Liver (tissue), 9 donors: ENCODE measurements around the gene PYHIN1. TPM values are rescaled to one million over a fixed set of nuclear protein-coding genes. Genes with fewer than 3 reads are reported as not detected.

Experiments used
- DNase-seq: peaks from one replicate; pipeline ENCODE4 v3.0.0-alpha.2; 2017; ENCODE audit warnings: low spot score
- H3K27ac ChIP-seq, 2 donors: one replicate each; pipeline ENCODE4 v1.7.0; 2013; ENCODE audit warnings: inconsistent platforms in 2 of 2, low read length in 2 of 2, control low read depth in 1 of 2, low read depth in 1 of 2, mild to moderate bottlenecking in 1 of 2
- H3K27me3 ChIP-seq, 4 donors: one replicate each; pipeline versions ENCODE4 v1.6.1 to v1.7.0; 2013; ENCODE audit warnings: low read length in 3 of 4, inconsistent platforms in 1 of 4, mild to moderate bottlenecking in 1 of 4, moderate library complexity in 1 of 4; ENCODE audit not compliant: control insufficient read depth in 4 of 4, insufficient read depth in 4 of 4
- H3K36me3 ChIP-seq, 4 donors: one replicate each; pipeline versions ENCODE4 v1.6.1 to v1.7.0; 2013; ENCODE audit warnings: low read length in 3 of 4, mild to moderate bottlenecking in 3 of 4, low read depth in 1 of 4, moderate library complexity in 1 of 4; ENCODE audit not compliant: control insufficient read depth in 4 of 4, insufficient read depth in 3 of 4
- H3K4me1 ChIP-seq, 4 donors: one replicate each; pipeline versions ENCODE4 v1.6.1 to v1.7.0; 2013; ENCODE audit warnings: low read length in 3 of 4, mild to moderate bottlenecking in 3 of 4, moderate library complexity in 1 of 4; ENCODE audit not compliant: control insufficient read depth in 4 of 4, insufficient read depth in 4 of 4
- H3K4me3 ChIP-seq, 3 donors: one replicate each; pipeline versions ENCODE4 v1.6.1 to v1.7.0; 2013; ENCODE audit warnings: low read length in 3 of 3, control low read depth in 1 of 3, low read depth in 1 of 3, mild to moderate bottlenecking in 1 of 3
- H3K9ac ChIP-seq, 2 donors: one replicate each; pipeline ENCODE4 v1.7.0; 2013; ENCODE audit warnings: low read length in 2 of 2, mild to moderate bottlenecking in 2 of 2, moderate library complexity in 2 of 2, control low read depth in 1 of 2, low read depth in 1 of 2
- H3K9me3 ChIP-seq, 4 donors: one replicate each; pipeline versions ENCODE4 v1.6.1 to v1.7.0; 2013; ENCODE audit warnings: low read length in 3 of 4; ENCODE audit not compliant: control insufficient read depth in 4 of 4
- ATF3 ChIP-seq: IDR thresholded peaks from 2 replicates; pipeline ENCODE4 v1.6.1; 2016; ENCODE audit warnings: antibody characterized with exemption
- CTCF ChIP-seq: fragments of 150-350 bp; IDR thresholded peaks from 2 replicates; pipeline ENCODE4 v1.5.1; 2017; ENCODE audit warnings: improper control_type of control experiment, low read depth, low read length; ENCODE audit not compliant: missing input control
- EGR1 ChIP-seq, 2 donors: IDR thresholded peaks; 2 replicates each; pipeline ENCODE4 v1.6.1; 2016 to 2018; ENCODE audit warnings: antibody characterized with exemption in 2 of 2, low read depth in 2 of 2
- FOXA1 ChIP-seq: IDR thresholded peaks from 2 replicates; pipeline ENCODE4 v1.6.1; 2016; ENCODE audit warnings: antibody characterized with exemption
- FOXA2 ChIP-seq: IDR thresholded peaks from 2 replicates; pipeline ENCODE4 v1.6.1; 2016; ENCODE audit warnings: antibody characterized with exemption
- GABPA ChIP-seq, 2 donors: IDR thresholded peaks in 1 of 2; conservative IDR thresholded peaks in 1 of 2; 2 replicates each; pipeline ENCODE4 v1.6.1; 2016; ENCODE audit warnings: antibody characterized with exemption in 2 of 2, mild to moderate bottlenecking in 1 of 2, moderate library complexity in 1 of 2
- HNF4A ChIP-seq, 2 donors: conservative IDR thresholded peaks; 2 replicates each; pipeline ENCODE4 v1.6.1; 2016; ENCODE audit warnings: antibody characterized with exemption in 2 of 2, mild to moderate bottlenecking in 2 of 2
- HNF4G ChIP-seq: IDR thresholded peaks from 2 replicates; pipeline ENCODE4 v1.6.1; 2016; ENCODE audit warnings: antibody characterized with exemption
- JUND ChIP-seq, 2 donors: IDR thresholded peaks; 2 replicates each; pipeline ENCODE4 v1.6.1; 2016; ENCODE audit warnings: antibody characterized with exemption in 2 of 2
- MAX ChIP-seq: IDR thresholded peaks from 2 replicates; pipeline ENCODE4 v1.6.1; 2016; ENCODE audit warnings: antibody characterized with exemption
- NR2F2 ChIP-seq: IDR thresholded peaks from 2 replicates; pipeline ENCODE4 v1.6.1; 2016; ENCODE audit warnings: antibody characterized with exemption
- RAD21 ChIP-seq, 2 donors: IDR thresholded peaks; 2 replicates each; pipeline ENCODE4 v1.6.1; 2016; ENCODE audit warnings: antibody characterized with exemption in 2 of 2, mild to moderate bottlenecking in 2 of 2
- REST ChIP-seq: IDR thresholded peaks from 2 replicates; pipeline ENCODE4 v1.6.1; 2016; ENCODE audit warnings: antibody characterized with exemption, mild to moderate bottlenecking
- RXRA ChIP-seq, 2 donors: IDR thresholded peaks; 2 replicates each; pipeline ENCODE4 v1.6.1; 2017 to 2018; ENCODE audit warnings: antibody characterized with exemption in 2 of 2, mild to moderate bottlenecking in 1 of 2
- SP1 ChIP-seq: IDR thresholded peaks from 2 replicates; pipeline ENCODE4 v1.6.1; 2018; ENCODE audit warnings: antibody characterized with exemption, mild to moderate bottlenecking
- TAF1 ChIP-seq: conservative IDR thresholded peaks from 2 replicates; pipeline ENCODE4 v1.6.1; 2016; ENCODE audit warnings: antibody characterized with exemption, mild to moderate bottlenecking
- YY1 ChIP-seq: IDR thresholded peaks from 2 replicates; pipeline ENCODE4 v1.6.1; 2016; ENCODE audit warnings: antibody characterized with exemption, mild to moderate bottlenecking
- ZBTB33 ChIP-seq: IDR thresholded peaks from 2 replicates; pipeline ENCODE4 v1.6.1; 2016; ENCODE audit warnings: antibody characterized with exemption
- WGBS: extraction: QIAGEN DNeasy Blood & Tissue Kit; methylation state at CpG from one replicate; pipeline ENCODE4 v1.1.7; 2013; 5-methylcytosine and 5-hydroxymethylcytosine counted together
- polyA plus RNA-seq, 2 donors: library from polyadenylated mRNA; stranded (reverse) in 1 of 2; unstranded in 1 of 2; fragments of 200-250 nt in 1 of 2; fragments of >200 nt in 1 of 2; fragmentation: Nextera tagmentation in 1 of 2; extraction: Ambion mirVana in 1 of 2; gene quantifications; one replicate each; pipeline versions ENCODE4 v1.2.1 to v1.2.3, GENCODE V29; 2013 to 2015
- total RNA-seq, 2 donors: library from RNA; depleted of rRNA; stranded (reverse); fragments of >200 nt; gene quantifications; one replicate each; pipeline ENCODE4 v1.2.3, GENCODE V29; 2014
- donor health status: healthy.
- donor health status: healthy.
- donor health status: healthy.
- donor health status: healthy.
- donor health status: healthy.

Gene PYHIN1
- total and polyA plus RNA-seq, 4 donors: 0.32 to 1.3 (median 0.74) TPM

GRCh38 chr1:158933621-158934020, 2.3 kb downstream of the PYHIN1 start:
- Histone ChIP-seq H3K36me3 (no peaks in the 10 kb centered on the region), H3K9ac (no peak overlapping the region), H3K27ac (no peak overlapping the region), H3K4me3 (no peak overlapping the region), H3K9me3 (no peaks in the 10 kb centered on the region), H3K27me3 (no peaks in the 10 kb centered on the region), H3K4me1 (no peaks in the 10 kb centered on the region)
- DNase-seq: no peak
- TF ChIP-seq SP1: no peak
- TF ChIP-seq EGR1 (IDR thresholded peaks at IDR 0.05; ENCODE audit: low read depth in 2 of 2): no peak
- 37% methylated on average over 1 of the region's 1 CpG for WGBS

GRCh38 chr1:158939180-158939579, 7.8 kb downstream of the PYHIN1 start:
- H3K9ac ChIP-seq: no peak overlapping the region
- no peaks in the 10 kb centered on the region for H3K36me3 ChIP-seq
- no peak for TF ChIP-seq SP1
- TF ChIP-seq MAX: no peak
- TF ChIP-seq RXRA (IDR thresholded peaks at IDR 0.05): no peak
- no peak for TF ChIP-seq TAF1
- TF ChIP-seq HNF4A (conservative IDR thresholded peaks at IDR 0.05): no peak
- TF ChIP-seq EGR1 (IDR thresholded peaks at IDR 0.05; ENCODE audit: low read depth in 2 of 2): no peak
- TF ChIP-seq FOXA2: no peak
- TF ChIP-seq GABPA (IDR thresholded peaks at IDR 0.05 in 1 of 2, conservative IDR thresholded peaks at IDR 0.05 in 1 of 2): no peak
- TF ChIP-seq HNF4G: no peak
- no peak for TF ChIP-seq JUND (IDR thresholded peaks at IDR 0.05)
- TF ChIP-seq NR2F2: no peak
- no peak for TF ChIP-seq FOXA1
- no peaks in the 10 kb centered on the region for H3K27me3 ChIP-seq
- no peak overlapping the region for H3K4me3 ChIP-seq
- H3K27ac ChIP-seq: no peak overlapping the region
- no peak for DNase-seq
- WGBS: 69% methylated on average over 2 of the region's 2 CpGs
- H3K4me1 ChIP-seq: no peaks in the 10 kb centered on the region
- no peaks in the 10 kb centered on the region for H3K9me3 ChIP-seq

- H3K4me3 ChIP-seq: no peak overlapping the region
- H3K4me1 ChIP-seq: no peaks in the 10 kb centered on the region
- H3K9ac ChIP-seq: no peak overlapping the region
- no peaks in the 10 kb centered on the region for H3K9me3 ChIP-seq
- no peaks in the 10 kb centered on the region for H3K36me3 ChIP-seq
- no peak for TF ChIP-seq YY1
- TF ChIP-seq FOXA1: no peak
- no peak for TF ChIP-seq REST
- no peak for TF ChIP-seq TAF1
- TF ChIP-seq ATF3: no peak
- no peak for TF ChIP-seq GABPA (IDR thresholded peaks at IDR 0.05 in 1 of 2, conservative IDR thresholded peaks at IDR 0.05 in 1 of 2)
- no peak for TF ChIP-seq CTCF
- TF ChIP-seq HNF4G: no peak
- no peak for TF ChIP-seq MAX
- TF ChIP-seq RAD21 (IDR thresholded peaks at IDR 0.05): no peak
- no peak for TF ChIP-seq FOXA2
- TF ChIP-seq HNF4A (conservative IDR thresholded peaks at IDR 0.05): no peak
- no peak for TF ChIP-seq NR2F2
- TF ChIP-seq SP1: no peak
- TF ChIP-seq RXRA (IDR thresholded peaks at IDR 0.05): no peak
- TF ChIP-seq JUND (IDR thresholded peaks at IDR 0.05): no peak
- no peak for TF ChIP-seq ZBTB33
- no peak for TF ChIP-seq EGR1 (IDR thresholded peaks at IDR 0.05; ENCODE audit: low read depth in 2 of 2)
- no peak for DNase-seq
- 81% methylated on average over 1 of the region's 1 CpG for WGBS
- no peaks in the 10 kb centered on the region for H3K27me3 ChIP-seq
- H3K27ac ChIP-seq: no peak overlapping the region
Measured at GRCh38 chr1:158941317-158941716, 10.0 kb downstream of the PYHIN1 start.
